Stimulated activated naive CD4-positive, alpha-beta T cell (primary cell): ENCODE data around the gene RNASE7.
"Not testable (repeated sequence)": the region's sequence is repeated elsewhere in the genome, so short reads cannot be mapped to it uniquely, and the experiment has no call there.

Source experiments
- DNase-seq, 6 experiments: peaks; one replicate each; lab custom pipeline; 2025; lab: John Stamatoyannopoulos, UW

RNASE7 gene

DNA sequence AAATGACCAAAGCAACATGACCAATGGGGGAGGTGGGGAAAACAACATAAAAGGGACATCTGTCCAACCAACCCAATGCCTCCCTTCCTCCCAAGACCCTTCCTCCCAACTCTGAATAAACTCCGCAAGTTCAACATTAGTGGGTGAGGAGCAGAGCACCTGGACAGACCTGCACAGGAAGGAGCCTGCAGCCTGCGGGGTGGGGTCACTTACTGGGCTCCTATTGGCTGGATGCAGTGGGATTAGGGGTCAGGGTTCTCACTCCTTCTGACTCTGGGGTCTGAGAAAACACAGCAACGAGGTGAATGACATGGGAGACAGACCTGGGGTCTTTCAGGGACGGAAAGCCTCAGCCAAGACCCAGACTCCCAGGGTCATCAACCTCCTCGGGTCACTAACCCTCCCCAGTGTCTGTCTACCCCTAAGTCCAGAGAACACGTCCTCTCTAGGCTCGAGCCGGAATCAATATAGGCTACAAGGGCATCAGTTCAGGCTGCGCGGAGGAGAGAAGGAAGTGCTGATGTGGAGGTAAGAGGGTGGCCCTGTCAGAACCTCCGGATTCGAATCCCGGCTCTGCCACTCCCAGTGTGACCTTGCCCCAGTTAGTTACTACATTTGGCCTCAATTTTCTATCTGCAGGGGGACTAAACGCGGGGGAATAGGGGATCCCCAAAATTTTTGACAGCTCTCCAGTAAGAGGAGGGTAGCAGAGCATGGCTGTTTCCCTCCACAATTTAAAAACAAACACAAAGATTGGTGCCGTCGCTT, 18.2 kb upstream of the RNASE7 start:
- DNase-seq, result peak in 2 of 6 experiments; percentile 20 to 36

DNA sequence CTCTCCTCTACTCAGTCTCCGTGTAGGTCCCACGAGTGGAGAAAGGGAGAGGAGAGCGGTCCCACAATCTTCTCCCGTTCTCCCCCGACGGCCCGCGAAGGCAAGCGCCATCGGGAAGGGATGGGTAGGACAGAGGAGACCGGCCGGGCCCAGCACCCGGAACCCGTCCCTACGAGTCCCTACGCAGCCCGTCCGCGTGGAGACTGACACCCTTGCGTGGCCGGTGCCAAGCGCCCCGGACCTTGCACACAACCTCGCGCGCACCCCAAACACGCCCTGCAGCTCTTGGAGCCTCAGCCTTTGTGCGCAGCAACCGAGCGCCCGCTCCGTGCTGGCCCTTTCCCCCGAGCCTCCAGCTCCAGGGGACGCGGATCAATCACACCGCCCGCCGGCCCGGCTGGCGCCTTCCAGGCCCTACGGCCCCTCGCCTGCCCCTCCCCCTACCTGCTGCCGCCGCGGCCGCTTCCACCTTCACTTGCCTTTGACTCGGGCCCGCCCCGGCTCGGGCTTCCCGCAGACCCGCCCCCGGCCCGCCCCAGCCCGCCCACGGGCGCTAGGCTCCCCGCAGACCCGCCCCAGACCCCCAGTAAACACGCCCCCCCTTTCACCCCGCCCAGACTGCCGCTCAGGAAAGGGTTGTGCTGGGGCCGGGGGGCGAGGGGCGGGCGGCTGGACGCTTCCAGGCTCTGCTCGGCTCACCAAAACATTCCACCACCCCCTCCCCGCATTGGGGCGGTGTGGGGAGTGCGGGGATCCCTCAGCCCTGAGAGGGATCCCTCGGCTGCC, 17.4 kb upstream of the RNASE7 start, which contains the start of gene NDRG2:
Gene NDRG2, minus strand, starts transcription at position 477 of the 786 bp plus-strand sequence. CDS start 1,746 bp downstream, outside the sequence.
- DNase-seq, result peak; percentile 64 to 83 (median 76)

DNA sequence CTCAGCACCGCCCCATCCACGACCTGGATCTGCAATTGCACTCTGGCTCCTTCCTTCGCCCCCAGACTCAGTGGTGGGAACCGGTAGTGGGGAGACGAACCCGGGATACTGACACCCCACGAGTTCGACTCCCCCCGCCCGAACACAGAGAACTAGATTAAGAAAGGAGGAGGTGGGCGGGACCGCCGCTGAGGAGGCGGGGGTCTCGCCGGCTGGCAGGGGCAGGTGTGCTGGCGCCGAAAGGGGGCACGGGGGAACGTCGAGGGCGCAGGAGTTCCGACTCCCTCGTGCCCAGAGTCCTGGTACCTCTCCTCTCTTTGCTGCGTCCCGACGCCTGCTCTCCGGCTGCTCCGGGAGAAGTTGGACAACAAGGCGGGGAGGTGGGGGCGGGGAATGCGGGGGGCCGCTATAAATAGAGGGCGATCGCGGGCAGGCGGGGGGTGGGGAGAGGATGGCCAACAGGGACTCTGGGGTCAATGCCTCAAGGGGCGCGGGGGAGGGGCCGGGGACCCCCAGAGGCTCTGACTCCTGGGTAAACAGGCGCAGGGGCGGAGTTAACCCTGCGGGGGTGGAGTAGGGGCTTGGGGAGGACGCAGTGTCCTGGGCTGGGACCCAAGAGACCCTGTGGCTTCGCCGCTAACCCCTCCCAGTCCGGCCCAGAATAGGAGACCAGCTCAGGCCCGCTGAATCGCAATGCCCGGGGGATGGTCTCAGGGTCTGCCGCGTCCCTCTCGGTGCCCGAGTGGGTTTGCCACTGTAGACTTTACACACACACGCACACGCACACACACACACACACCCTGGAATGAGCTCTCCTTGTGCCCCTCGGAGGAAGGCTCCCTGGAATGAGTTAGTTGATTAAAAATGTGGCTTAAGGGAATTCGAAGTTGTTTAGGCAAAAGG, 16.5 kb upstream of the RNASE7 start:
- peak in 1 of 6 experiments; percentile 16 for DNase-seq

GRCh38 chr14:21026274-21026987, 15.7 kb upstream of the RNASE7 start:
- no peak for DNase-seq

DNA sequence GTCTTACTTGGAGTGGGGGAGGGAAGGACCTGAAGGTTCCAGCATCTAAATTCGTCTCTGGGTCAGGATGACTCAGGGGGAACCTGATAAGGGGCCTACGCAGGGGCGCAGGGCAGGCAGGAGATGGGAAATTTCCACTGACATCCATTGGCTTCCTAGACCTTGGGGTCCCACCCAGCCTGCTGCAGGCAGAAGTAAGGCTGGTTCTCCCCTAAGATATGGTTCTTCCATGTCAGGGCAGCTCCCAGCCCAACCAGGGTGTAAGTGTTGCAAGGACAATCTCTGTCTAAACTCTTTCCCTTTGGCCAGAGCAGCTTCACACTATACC, 15.2 kb upstream of the RNASE7 start:
- no peak for DNase-seq

DNA sequence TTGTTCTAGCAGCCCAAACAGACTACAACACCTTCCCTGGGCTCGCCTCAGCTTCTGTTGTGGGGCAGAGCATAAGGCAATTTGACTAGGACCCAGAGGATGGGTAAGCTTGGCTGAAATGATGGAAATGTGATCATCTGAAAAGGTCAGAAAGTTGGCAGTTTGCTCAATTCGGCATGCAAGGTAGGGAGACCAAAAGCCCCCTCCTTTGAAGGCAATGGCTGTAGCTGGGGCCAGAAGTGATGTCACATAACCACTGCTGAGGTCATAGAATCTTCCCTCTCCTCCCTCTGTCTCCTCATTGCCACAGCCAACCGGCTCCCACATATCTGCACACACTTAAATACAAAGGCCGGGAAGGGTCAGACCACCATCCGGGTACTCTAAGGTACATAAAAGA, 12.2 kb upstream of the RNASE7 start, which contains the start of gene TPPP2:
Gene TPPP2, plus strand, starts transcription at position 301 of the 400 bp plus-strand sequence. CDS start 365 bp downstream, outside the sequence.
- DNase-seq, result no peak

DNA sequence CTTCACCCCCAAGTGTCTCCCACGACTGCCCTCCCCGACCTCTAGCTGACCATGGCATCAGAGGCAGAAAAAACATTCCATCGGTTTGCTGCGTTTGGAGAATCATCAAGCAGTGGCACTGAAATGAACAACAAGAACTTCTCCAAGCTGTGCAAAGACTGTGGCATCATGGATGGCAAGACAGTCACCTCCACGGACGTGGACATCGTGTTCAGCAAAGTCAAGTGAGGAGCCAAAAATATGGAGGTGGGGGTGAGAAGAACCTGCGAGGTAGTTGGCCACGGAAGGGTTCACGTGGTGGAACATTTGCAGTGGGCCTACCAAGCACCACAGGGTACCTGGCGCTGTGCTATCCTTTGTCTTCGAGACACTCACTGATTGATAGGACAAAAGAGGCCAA, 11.6 kb upstream of the RNASE7 start:
- DNase-seq, result no peak

DNA sequence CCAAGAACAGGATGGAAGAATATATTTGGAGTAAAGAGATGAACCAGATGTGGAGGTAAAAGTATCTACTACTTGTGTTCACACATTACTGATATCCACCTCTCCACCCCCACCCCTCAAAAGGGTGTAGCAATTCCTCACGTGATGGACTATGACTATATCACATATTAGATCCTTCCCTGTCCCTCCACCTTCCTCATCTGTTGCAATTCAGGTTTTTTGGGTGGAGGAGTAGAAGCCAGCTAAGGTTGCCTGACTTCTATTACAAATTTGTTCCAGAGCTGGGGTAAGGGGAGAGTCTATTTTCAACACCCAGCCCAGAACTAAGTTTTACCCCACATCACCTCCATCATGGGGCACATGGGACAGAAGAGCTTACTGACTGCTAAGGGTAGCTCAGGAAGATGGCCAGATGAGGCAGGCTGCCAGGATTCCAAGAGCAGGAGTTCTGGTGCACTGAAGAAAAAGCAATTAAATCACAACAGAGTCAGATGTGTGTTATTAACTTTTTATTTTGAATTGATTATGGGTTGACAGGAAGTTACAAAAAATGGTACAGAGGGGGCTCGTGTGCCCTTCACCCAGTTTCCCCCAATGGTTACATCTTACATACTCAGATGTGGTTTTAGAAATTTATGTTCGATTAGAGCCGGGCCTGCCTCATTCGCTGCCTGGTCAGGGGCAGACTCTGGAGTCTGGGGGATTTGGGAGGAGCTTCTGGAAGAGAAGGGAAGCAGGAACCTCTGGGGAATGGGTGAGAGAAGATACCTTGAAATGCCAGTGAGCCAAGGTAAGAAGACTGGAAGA, 9.6 kb upstream of the RNASE7 start:
- no peak for DNase-seq

DNA sequence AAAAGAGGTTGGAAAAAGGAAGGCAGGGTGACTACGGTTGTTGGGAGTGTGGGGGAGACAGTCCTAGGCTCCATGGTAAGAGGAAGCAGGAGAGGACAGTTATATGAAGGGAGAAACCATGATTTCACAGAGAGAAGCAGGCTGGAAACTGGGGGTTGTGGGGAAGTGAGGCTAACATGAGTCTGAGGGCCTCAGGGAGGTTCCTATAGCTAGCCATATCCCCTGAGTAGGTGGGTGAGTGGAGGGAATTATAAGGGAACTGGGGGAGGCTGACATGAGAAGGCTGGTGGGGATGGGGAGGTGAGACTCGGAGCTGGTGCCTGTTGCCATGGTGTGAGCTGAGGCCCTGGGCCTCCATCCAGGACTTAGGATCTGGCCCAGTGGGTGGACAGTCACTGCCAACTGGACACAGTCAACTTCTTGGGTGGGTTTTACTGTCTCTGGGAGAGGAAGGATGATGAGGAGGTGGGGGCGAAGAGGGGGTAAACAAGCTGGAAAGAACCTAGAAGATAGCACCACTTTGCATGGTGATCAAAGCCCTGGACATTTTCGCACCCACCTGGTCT, 8.9 kb upstream of the RNASE7 start:
- DNase-seq, result no peak

DNA sequence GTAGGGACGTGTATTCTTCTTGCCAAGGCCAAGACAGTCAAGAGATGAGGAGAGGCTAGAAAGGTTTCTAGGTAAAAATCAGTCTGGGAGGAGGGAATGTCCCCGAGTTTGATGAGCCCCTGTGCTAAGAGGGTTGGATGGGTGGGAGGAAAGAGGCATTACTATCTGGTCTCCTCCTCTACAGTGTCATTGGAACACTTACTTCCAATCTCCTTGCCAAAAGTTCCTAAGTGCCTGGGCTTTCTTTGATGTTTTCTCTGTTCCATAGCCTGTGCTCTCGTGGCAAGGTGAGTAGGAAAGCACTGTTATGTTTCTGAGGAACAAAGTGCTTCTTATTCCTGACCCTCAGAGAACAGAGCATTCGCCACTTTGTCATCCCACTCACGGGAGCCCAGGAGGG, 7.5 kb upstream of the RNASE7 start, which contains the start of gene RNASE13:
Gene RNASE13, minus strand, starts transcription at position 101 of the 400 bp plus-strand sequence. CDS start 519 bp downstream, outside the sequence.
- no peak for DNase-seq

DNA sequence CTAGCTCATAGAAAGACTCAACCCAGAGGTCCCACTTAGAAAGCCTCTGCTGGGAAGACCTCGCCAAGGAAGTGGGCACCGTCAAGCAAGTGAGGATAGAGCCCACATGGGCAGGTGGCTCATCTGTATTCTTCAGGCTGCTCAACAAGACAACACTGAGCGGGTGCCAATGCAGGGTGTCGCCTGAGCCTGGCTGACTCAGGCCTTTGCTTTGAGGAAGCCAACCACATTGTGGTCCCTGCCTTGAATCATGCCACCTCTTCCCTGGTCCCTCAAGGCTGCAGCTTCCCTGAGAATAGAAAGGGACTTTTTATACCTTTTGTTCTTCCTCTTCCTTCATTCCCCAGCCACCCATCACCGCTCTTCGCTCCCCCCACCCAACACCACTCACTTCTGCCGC, 5.4 kb upstream of the RNASE7 start:
- no peak for DNase-seq

DNA sequence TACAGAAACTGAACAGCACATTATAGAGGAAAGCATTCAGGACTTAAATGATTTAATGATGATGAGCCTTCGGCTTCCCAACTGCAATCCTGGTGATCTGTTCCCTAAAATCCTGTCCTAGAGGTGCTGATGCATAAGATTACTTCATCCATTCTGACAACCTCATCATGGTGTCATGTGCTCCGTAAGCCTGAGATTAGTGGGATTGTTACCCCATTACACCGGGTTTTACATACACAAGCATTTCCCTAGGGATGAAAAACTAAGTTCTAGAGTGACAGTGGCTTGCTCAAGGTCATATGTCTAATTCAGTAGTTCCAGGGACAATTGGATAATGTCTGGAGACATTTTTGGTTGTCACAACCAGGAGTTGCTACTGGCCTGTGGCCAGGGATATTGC, 5.0 kb upstream of the RNASE7 start:
- no peak for DNase-seq

- no peak for DNase-seq
These were observed 3.4 kb upstream of the RNASE7 start for GRCh38 chr14:21038441-21039422.

GRCh38 chr14:21039585-21040369, 2.4 kb upstream of the RNASE7 start:
- peak in 5 of 6 experiments; percentile 12 to 48 (median 17) for DNase-seq

- DNase-seq, result no peak
These were observed 1.7 kb upstream of the RNASE7 start for GRCh38 chr14:21040370-21040925.

DNA sequence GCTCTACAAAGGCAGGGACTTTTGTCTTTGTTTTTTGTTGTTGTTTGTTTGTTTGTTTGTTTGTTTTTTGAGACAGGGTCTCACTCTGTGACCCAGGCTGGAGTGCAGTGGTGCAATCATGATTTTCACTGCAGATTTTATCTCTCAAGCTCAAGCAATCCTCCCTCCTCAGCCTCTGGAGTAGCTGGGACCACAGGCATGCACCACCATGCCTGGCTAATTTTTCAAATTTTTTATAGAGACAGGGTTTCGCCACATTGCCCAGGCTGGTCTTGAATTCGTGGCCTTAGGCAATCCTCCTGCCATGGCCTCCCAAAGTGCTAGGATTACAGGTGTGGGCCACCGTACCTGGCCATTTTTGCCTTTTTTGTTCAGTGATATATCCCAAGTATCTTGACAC, 1.2 kb upstream of the RNASE7 start:
- not testable (repeated sequence) for DNase-seq

- no peak for DNase-seq
These were observed 756 bp downstream of the RNASE7 start for GRCh38 chr14:21042918-21043317.
